K562 (cell line): Measurements from ENCODE around the gene RPL7A. TPM values are rescaled to one million over a fixed set of nuclear protein-coding genes. Genes with fewer than 3 reads are reported as not detected.
A peak's percentile ranks its signal among the peaks of the same experiment; 100 is the strongest.

Source experiments
- ASH1L ChIP-seq: fragments of 450-650 bp; IDR thresholded peaks from 2 replicates; pipeline ENCODE4 v1.6.1; 2018; ENCODE audit warnings: borderline replicate concordance, mild to moderate bottlenecking, low read depth; ENCODE audit not compliant: partially characterized antibody
- EHMT2 ChIP-seq: fragments of 450-650 bp; IDR thresholded peaks from 2 replicates; pipeline ENCODE4 v1.6.1; 2018; ENCODE audit warnings: antibody characterized with exemption
- EZH2 ChIP-seq: IDR thresholded peaks from 2 replicates; pipeline ENCODE4 v1.6.1; 2012; ENCODE audit warnings: low read depth, mild to moderate bottlenecking, inconsistent platforms, low read length, borderline replicate concordance
- HMGN3 ChIP-seq: IDR thresholded peaks from 2 replicates; pipeline ENCODE4 v1.6.1; 2011; ENCODE audit warnings: borderline replicate concordance, low read depth, mild to moderate bottlenecking, mixed read lengths, low read length; ENCODE audit not compliant: insufficient read length; ENCODE audit errors: extremely low read depth
- KAT8 ChIP-seq: fragments of 450-650 bp; IDR thresholded peaks from 2 replicates; pipeline ENCODE4 v1.6.1; 2016; ENCODE audit warnings: low read depth, mild to moderate bottlenecking
- MECOM ChIP-seq: fragments of 250-450 bp; sonication (Bioruptor Pico); IDR thresholded peaks from 2 replicates; pipeline ENCODE4 v1.8.0; 2022; ENCODE audit warnings: inconsistent platforms
- MTA3 ChIP-seq: fragments of 450-650 bp; formaldehyde crosslinking; IDR thresholded peaks from 2 replicates; pipeline ENCODE4 v1.6.1; 2017; ENCODE audit warnings: mild to moderate bottlenecking, borderline replicate concordance
- MXI1 ChIP-seq: IDR thresholded peaks from 2 replicates; pipeline ENCODE4 v1.6.1; 2011; ENCODE audit warnings: low read depth, mild to moderate bottlenecking, improper control_type of control experiment, low read length
- POLR2B ChIP-seq: fragments of 450-650 bp; IDR thresholded peaks from 2 replicates; pipeline ENCODE4 v1.6.1; 2018; ENCODE audit warnings: low read depth; ENCODE audit not compliant: partially characterized antibody
- SIX5 ChIP-seq, 2 experiments: IDR thresholded peaks; 2 replicates each; pipeline ENCODE4 v1.6.1; 2011; ENCODE audit warnings: low read length in 2 of 2, borderline replicate concordance in 1 of 2, low read depth in 1 of 2, mild to moderate bottlenecking in 1 of 2, moderate library complexity in 1 of 2; ENCODE audit not compliant: insufficient read depth in 1 of 2
- SMAD1 ChIP-seq: fragments of 150-350 bp; IDR thresholded peaks from 2 replicates; pipeline ENCODE4 v1.6.1; 2014; ENCODE audit warnings: low read length, low read depth; ENCODE audit not compliant: partially characterized antibody
- SPI1 ChIP-seq: IDR thresholded peaks from 2 replicates; pipeline ENCODE4 v1.6.1; 2011; ENCODE audit warnings: low read depth, low read length, control low read depth, borderline replicate concordance
- SREBF1 ChIP-seq: fragments of 150-350 bp; IDR thresholded peaks from 2 replicates; pipeline ENCODE4 v1.6.1; 2014; ENCODE audit warnings: antibody characterized with exemption, low read depth, low read length, borderline replicate concordance
- STAG1 ChIP-seq: sonication (generic); formaldehyde crosslinking; IDR thresholded peaks from 2 replicates; pipeline ENCODE4 v1.5.0; 2020; ENCODE audit warnings: missing genetic modification reagents, borderline replicate concordance
- ZBTB49 ChIP-seq: sonication (generic); formaldehyde crosslinking; IDR thresholded peaks from 2 replicates; pipeline ENCODE4 v1.8.0; 2022; ENCODE audit warnings: missing genetic modification reagents, mild to moderate bottlenecking, borderline replicate concordance
- ZMIZ1 ChIP-seq, 2 experiments: fragments of 150-350 bp in 1 of 2; IDR thresholded peaks; 2 replicates each; pipeline ENCODE4 v1.6.1; 2012 to 2016; ENCODE audit warnings: low read depth in 2 of 2, low read length in 2 of 2, mild to moderate bottlenecking in 1 of 2, moderate library complexity in 1 of 2
- ZNF589 ChIP-seq: fragments of 200-800 bp; sonication (Bioruptor generic); IDR thresholded peaks from 2 replicates; pipeline ENCODE4 v1.6.1; 2016; ENCODE audit warnings: low read depth, missing genetic modification characterization, missing compliant biosample characterization
- ZNF695 ChIP-seq: fragments of 450-650 bp; formaldehyde crosslinking; IDR thresholded peaks from 2 replicates; pipeline ENCODE4 v1.4.0; 2020; ENCODE audit warnings: mild to moderate bottlenecking, moderate library complexity
- ZNF764 ChIP-seq: fragments of 250-450 bp; sonication (Bioruptor Pico); IDR thresholded peaks from 2 replicates; pipeline ENCODE4 v1.4.0; 2020; ENCODE audit warnings: low read depth, mild to moderate bottlenecking, moderate library complexity
- polyA plus RNA-seq, 8 experiments: library from polyadenylated mRNA; depleted of rRNA in 4 of 8; stranded (reverse) in 5 of 8; unstranded in 3 of 8; fragments of >200 nt; fragmentation: Nextera tagmentation in 2 of 8; fragmentation: Illumina TruSeq in 1 of 8; extraction: Ambion mirVana in 2 of 8; extraction: Trizol in 1 of 8; gene quantifications; 2 replicates each; pipeline versions ENCODE4 v1.2.1 to v1.2.3, GENCODE V29; 2011 to 2014; ENCODE audit warnings: inconsistent platforms in 1 of 8, missing spikeins in 1 of 8
- total RNA-seq, 7 experiments: library from RNA; depleted of rRNA in 6 of 7; stranded (reverse); fragments of >200 nt in 6 of 7; fragmentation: Illumina TruSeq in 2 of 7; extraction: Trizol in 2 of 7; gene quantifications; 2 replicates each; pipeline versions ENCODE4 v1.2.1 to v1.2.3, GENCODE V29; 2011 to 2021; ENCODE audit warnings: low replicate concordance in 1 of 7
- TF ChIP-seq, protein P1 (sequence below): fragments of 450-650 bp; IDR thresholded peaks from 2 replicates; pipeline ENCODE4 v1.6.1; 2016; ENCODE audit warnings: low read depth, mild to moderate bottlenecking, moderate library complexity

Gene RPL7A
- total and polyA plus RNA-seq, 9 of the 15 experiments (the other 6 are each of a cell fraction or from before 2014, with no cell fraction given) = 1,935 to 3,760 (median 2,652) TPM

DNA sequence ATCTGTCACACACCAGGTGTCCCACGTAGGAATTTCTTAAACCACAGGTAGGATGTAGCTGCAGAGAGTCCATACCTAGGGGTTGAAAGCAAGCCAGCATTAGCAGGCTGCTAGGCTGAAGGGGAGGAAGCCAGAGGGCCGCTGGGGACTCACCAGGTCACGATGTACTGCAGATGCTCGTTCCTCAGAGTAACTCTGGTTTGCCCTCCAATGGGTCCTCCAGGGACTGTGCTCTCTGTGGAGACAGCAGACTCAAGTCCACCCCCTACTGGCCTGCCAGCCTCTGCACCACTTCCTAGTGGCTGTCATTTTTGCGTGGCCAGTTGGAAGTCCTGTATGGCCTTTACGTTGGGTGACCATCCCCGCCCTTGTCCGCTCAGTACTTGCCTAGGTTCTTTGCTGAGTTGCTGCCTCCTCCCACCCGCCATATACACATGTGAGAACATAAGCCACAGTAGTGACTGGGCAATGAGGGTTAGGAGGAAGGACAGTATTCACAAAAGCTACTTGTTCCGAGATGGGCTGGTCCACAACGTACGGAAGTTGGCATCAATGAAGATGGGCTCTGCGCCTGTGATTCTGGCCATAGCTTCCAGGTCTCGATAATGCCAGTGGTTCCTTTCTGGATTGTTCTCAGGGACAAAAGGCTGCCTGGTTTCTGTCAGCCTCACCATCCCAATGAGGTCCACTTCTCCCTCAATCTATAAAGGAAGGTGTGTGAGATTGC, 4.1 kb downstream of the RPL7A start (continued):
- TF ChIP-seq ZMIZ1 (IDR thresholded peaks at IDR 0.05; ENCODE audit: low read depth in 2 of 2, low read length in 2 of 2) = peak in 1 of 2 experiments; percentile 11; a peak in 1 of 4 replicates
- TF ChIP-seq SMAD1 = peak; percentile 37
- peak; percentile 57; the same call in 1 of the 2 replicates for TF ChIP-seq MTA3
- TF ChIP-seq SIX5 (IDR thresholded peaks at IDR 0.05; ENCODE audit: borderline replicate concordance in 1 of 2, insufficient read depth in 1 of 2, low read depth in 1 of 2, low read length in 2 of 2) = no peak
- no peak for TF ChIP-seq MXI1
- peak; percentile 16; the same call in 1 of the 2 replicates for TF ChIP-seq SPI1
- TF ChIP-seq EZH2 = no peak
- no peak for TF ChIP-seq KAT8
- TF ChIP-seq HMGN3 = peak; percentile 29
- no peak for TF ChIP-seq ZNF695 (CRISPR knock-in tag)
- peak; percentile 75; the same call in 1 of the 2 replicates for TF ChIP-seq STAG1 (CRISPR knock-in tag)
- TF ChIP-seq ZBTB49 = 0 out of 2 replicates have a peak, but pooled peaks have one; percentile 25
- TF ChIP-seq MECOM (CRISPR knock-in tag) = no peak
- peak; percentile 84 for TF ChIP-seq POLR2B
- TF ChIP-seq, protein P1, sequence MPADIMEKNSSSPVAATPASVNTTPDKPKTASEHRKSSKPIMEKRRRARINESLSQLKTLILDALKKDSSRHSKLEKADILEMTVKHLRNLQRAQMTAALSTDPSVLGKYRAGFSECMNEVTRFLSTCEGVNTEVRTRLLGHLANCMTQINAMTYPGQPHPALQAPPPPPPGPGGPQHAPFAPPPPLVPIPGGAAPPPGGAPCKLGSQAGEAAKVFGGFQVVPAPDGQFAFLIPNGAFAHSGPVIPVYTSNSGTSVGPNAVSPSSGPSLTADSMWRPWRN = no peak
- no peak for TF ChIP-seq ZNF589 (CRISPR knock-in tag)
- TF ChIP-seq ZNF764 = peak; percentile 100
- peak; percentile 79 for TF ChIP-seq EHMT2
- no peak for TF ChIP-seq ASH1L
- no peak for TF ChIP-seq SREBF1
